ENCODE measurements around the gene PAQR3. TPM values are rescaled to one million over a fixed set of nuclear protein-coding genes. Genes with fewer than 3 reads are reported as not detected.
A peak's percentile ranks its signal among the peaks of the same experiment; 100 is the strongest.

PAQR3 gene
- total and polyA plus RNA-seq, 9 of the 15 experiments (the other 6 are each of a cell fraction or from before 2014, with no cell fraction given) = 10.7 to 77.1 (median 31.6) TPM

GRCh38 chr4:78938868-78939666 lies at the start of gene PAQR3 (continued):
- TF ChIP-seq FOS (IDR thresholded peaks at IDR 0.05; ENCODE audit: extremely low read depth, insufficient read length) (no peak), ZNF449 (CRISPR knock-in tag; IDR thresholded peaks at IDR 0.05) (no peak), ZBTB2 (IDR thresholded peaks at IDR 0.05) (no peak), ELK3 (CRISPR knock-in tag; IDR thresholded peaks at IDR 0.05) (no peak), SETDB1 (IDR thresholded peaks at IDR 0.05; ENCODE audit: low read length) (no peak), ZFP1 (CRISPR knock-in tag; IDR thresholded peaks at IDR 0.05) (no peak), MEF2A (IDR thresholded peaks at IDR 0.05; ENCODE audit: control insufficient read depth, low read depth, low read length) (no peak), SAP30 (IDR thresholded peaks at IDR 0.05; ENCODE audit: borderline replicate concordance, insufficient read depth, low read depth, low read length, poor library complexity, severe bottlenecking) (peak; percentile 50), RNF2 (IDR thresholded peaks at IDR 0.05) (no peak), RBM15 (IDR thresholded peaks at IDR 0.05; ENCODE audit: insufficient read depth, low read length) (no peak), SIN3A (IDR thresholded peaks at IDR 0.05; ENCODE audit: borderline replicate concordance in 2 of 2, control insufficient read depth in 1 of 2, low read depth in 2 of 2, low read length in 2 of 2) (peak in 1 of 2 experiments; percentile 76; a peak in 1 of 4 replicates), MTF1 (CRISPR knock-in tag; IDR thresholded peaks at IDR 0.05; ENCODE audit: borderline replicate concordance) (no peak), SUPT5H (IDR thresholded peaks at IDR 0.05) (peak; percentile 60; the same call in 1 of the 2 replicates), ZNF436 (CRISPR knock-in tag; IDR thresholded peaks at IDR 0.05) (no peak), ZBED1 (IDR thresholded peaks at IDR 0.05) (no peak), ZNF79 (CRISPR knock-in tag; IDR thresholded peaks at IDR 0.05; ENCODE audit: low read depth) (no peak), HIVEP1 (CRISPR knock-in tag; IDR thresholded peaks at IDR 0.05) (no peak)
- TF ChIP-seq, protein P1, sequence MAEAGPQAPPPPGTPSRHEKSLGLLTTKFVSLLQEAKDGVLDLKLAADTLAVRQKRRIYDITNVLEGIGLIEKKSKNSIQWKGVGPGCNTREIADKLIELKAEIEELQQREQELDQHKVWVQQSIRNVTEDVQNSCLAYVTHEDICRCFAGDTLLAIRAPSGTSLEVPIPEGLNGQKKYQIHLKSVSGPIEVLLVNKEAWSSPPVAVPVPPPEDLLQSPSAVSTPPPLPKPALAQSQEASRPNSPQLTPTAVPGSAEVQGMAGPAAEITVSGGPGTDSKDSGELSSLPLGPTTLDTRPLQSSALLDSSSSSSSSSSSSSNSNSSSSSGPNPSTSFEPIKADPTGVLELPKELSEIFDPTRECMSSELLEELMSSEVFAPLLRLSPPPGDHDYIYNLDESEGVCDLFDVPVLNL (CRISPR knock-in tag; IDR thresholded peaks at IDR 0.05; ENCODE audit: low read depth) = no peak
- TF ChIP-seq, protein P2, sequence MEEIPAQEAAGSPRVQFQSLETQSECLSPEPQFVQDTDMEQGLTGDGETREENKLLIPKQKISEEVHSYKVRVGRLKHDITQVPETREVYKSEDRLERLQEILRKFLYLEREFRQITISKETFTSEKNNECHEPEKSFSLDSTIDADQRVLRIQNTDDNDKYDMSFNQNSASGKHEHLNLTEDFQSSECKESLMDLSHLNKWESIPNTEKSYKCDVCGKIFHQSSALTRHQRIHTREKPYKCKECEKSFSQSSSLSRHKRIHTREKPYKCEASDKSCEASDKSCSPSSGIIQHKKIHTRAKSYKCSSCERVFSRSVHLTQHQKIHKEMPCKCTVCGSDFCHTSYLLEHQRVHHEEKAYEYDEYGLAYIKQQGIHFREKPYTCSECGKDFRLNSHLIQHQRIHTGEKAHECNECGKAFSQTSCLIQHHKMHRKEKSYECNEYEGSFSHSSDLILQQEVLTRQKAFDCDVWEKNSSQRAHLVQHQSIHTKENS (CRISPR knock-in tag; IDR thresholded peaks at IDR 0.05) = no peak
- TF ChIP-seq, protein P3, sequence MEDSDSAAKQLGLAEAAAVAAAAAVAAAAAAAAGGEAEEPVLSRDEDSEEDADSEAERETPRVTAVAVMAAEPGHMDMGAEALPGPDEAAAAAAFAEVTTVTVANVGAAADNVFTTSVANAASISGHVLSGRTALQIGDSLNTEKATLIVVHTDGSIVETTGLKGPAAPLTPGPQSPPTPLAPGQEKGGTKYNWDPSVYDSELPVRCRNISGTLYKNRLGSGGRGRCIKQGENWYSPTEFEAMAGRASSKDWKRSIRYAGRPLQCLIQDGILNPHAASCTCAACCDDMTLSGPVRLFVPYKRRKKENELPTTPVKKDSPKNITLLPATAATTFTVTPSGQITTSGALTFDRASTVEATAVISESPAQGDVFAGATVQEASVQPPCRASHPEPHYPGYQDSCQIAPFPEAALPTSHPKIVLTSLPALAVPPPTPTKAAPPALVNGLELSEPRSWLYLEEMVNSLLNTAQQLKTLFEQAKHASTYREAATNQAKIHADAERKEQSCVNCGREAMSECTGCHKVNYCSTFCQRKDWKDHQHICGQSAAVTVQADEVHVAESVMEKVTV (CRISPR knock-in tag; IDR thresholded peaks at IDR 0.05) = no peak

Measured in K562 (cell line).